Adrenal gland (tissue), 12 donors: ENCODE results near the gene CR1L. TPM values are rescaled to one million over a fixed set of nuclear protein-coding genes. Genes with fewer than 3 reads are reported as not detected.
"Not testable (repeated sequence)": the region's sequence is repeated elsewhere in the genome, so short reads cannot be mapped to it uniquely, and the experiment has no call there.

Source experiments
- DNase-seq, 7 donors: peaks; one replicate each; pipeline ENCODE4 v3.0.0-alpha.2; 2019 to 2020
- H3K27ac ChIP-seq, 5 donors: fragments of 200-600 bp; sonication (generic) in 4 of 5; 1 replicate in 3 of 5; 2 replicates in 2 of 5; pipeline versions ENCODE4 v1.5.1 to v1.8.0; 2016 to 2020; ENCODE audit warnings: mild to moderate bottlenecking in 1 of 5
- H3K27me3 ChIP-seq: fragments of 200-600 bp; 2 replicates; pipeline ENCODE4 v1.8.0; 2021
- H3K36me3 ChIP-seq, 2 donors: fragments of 200-600 bp; replicated peaks in 1 of 2; 1 replicate in 1 of 2; 2 replicates in 1 of 2; pipeline versions ENCODE4 v1.5.1 to v1.8.0; 2018 to 2022
- H3K4me1 ChIP-seq, 2 donors: fragments of 200-600 bp; replicated peaks in 1 of 2; 1 replicate in 1 of 2; 2 replicates in 1 of 2; pipeline versions ENCODE4 v1.5.1 to v1.8.0; 2018 to 2021
- H3K4me3 ChIP-seq, 4 donors: fragments of 200-600 bp; sonication (generic) in 3 of 4; one replicate each; pipeline ENCODE4 v1.5.1; 2016 to 2018
- H3K9me3 ChIP-seq, 3 donors: fragments of 200-600 bp; sonication (generic) in 1 of 3; replicated peaks in 1 of 3; 1 replicate in 2 of 3; 2 replicates in 1 of 3; pipeline versions ENCODE4 v1.5.1 to v1.8.0; 2016 to 2021
- CTCF ChIP-seq, 6 experiments: fragments of 450-650 bp in 4 of 6; fragments of 200-600 bp in 2 of 6; sonication (generic) in 1 of 6; IDR thresholded peaks; 1 replicate in 5 of 6; 2 replicates in 1 of 6; pipeline versions ENCODE4 v1.5.1 to v1.8.0; 2016 to 2021; ENCODE audit warnings: antibody characterized with exemption in 6 of 6, mild to moderate bottlenecking in 2 of 6, moderate library complexity in 1 of 6
- POLR2A ChIP-seq, 2 donors: fragments of 450-650 bp; IDR thresholded peaks; one replicate each; pipeline ENCODE4 v1.6.1; 2017; ENCODE audit warnings: antibody characterized with exemption in 2 of 2, mild to moderate bottlenecking in 2 of 2, moderate library complexity in 1 of 2
- WGBS, 4 donors: extraction: QIAGEN DNeasy Blood & Tissue Kit in 2 of 4; methylation state at CpG; one replicate each; pipeline versions ENCODE4 v1.1.5 to v1.1.7; 2013 to 2017; 5-methylcytosine and 5-hydroxymethylcytosine counted together
- intact Hi-C, 2 donors: fragments of 100-400 bp; cut with DNase I; formaldehyde crosslinking; loops; one replicate each; pipeline versions ENCODE4 v1.14.1 to v1.15.0; 2022 to 2023
- polyA plus RNA-seq, 3 donors: library from polyadenylated mRNA; stranded (reverse); fragments of 200-250 nt in 2 of 3; fragments of 350-450 nt in 1 of 3; fragmentation: Illumina TruSeq in 1 of 3; extraction: RNeasy Lipid Tissue Mini Kit (QIAGEN cat#74804) in 1 of 3; gene quantifications; one replicate each; pipeline ENCODE4 v1.2.3, GENCODE V29; 2013 to 2014
- total RNA-seq, 9 donors: library from RNA; depleted of rRNA in 4 of 9; stranded (reverse); fragments of >200 nt in 4 of 9; fragments of 120-200 nt in 1 of 9; fragmentation: NEBNext Ultra II Directional in 1 of 9; extraction: Animal tissue kit (Norgen Biotek cat#: 25700) in 1 of 9; gene quantifications; one replicate each; pipeline versions ENCODE4 v1.1.0 to v1.2.4, GENCODE V29; 2013 to 2023
- donor health status: healthy with polysubstance abuse.
- donor health status: Bipolar disorder and iron deficiency.
- donor health status: DM: yes; HTN: yes; CAD: no.
- donor health status: DM: no; HTN: no; CAD: no.
- donor health status: DM: no; HTN: no; CAD: no.
- donor health status: DM: yes; HTN: yes; CAD: no.

Gene CR1L
- total and polyA plus RNA-seq, 12 donors: 0.23 to 0.81 (median 0.53) TPM; not detected in 4

GRCh38 chr1:207633226-207633625 lies 11.7 kb upstream of the CR1L start:
- intact Hi-C loops: no loop called here

GRCh38 chr1:207633699-207634289 lies 11.1 kb upstream of the CR1L start:
- H3K27me3 ChIP-seq, DNase-seq, H3K9me3 ChIP-seq, H3K4me1 ChIP-seq, H3K36me3 ChIP-seq, H3K27ac ChIP-seq, intact Hi-C loops, H3K4me3 ChIP-seq: not testable (repeated sequence)
- 82 to 88% (median 84%) methylated on average over 12 of the region's 12 CpGs for WGBS, 4 donors

More at GRCh38 chr1:207633226-207633625, 11.7 kb upstream of the CR1L start:
- no peak overlapping the region for H3K4me3 ChIP-seq
- no peak overlapping the region for H3K27ac ChIP-seq
- DNase-seq: no peak
- no peaks in the 10 kb centered on the region for H3K4me1 ChIP-seq
- H3K36me3 ChIP-seq: no peaks in the 10 kb centered on the region
- TF ChIP-seq CTCF (IDR thresholded peaks at IDR 0.05) (no peak), POLR2A (IDR thresholded peaks at IDR 0.05) (no peak)
- H3K9me3 ChIP-seq: no peaks in the 10 kb centered on the region
- no peaks in the 10 kb centered on the region for H3K27me3 ChIP-seq

GRCh38 chr1:207634293-207634692 lies 10.6 kb upstream of the CR1L start:
- H3K9me3 ChIP-seq, H3K36me3 ChIP-seq, H3K27ac ChIP-seq, intact Hi-C loops, DNase-seq, H3K4me1 ChIP-seq, H3K4me3 ChIP-seq, H3K27me3 ChIP-seq: not testable (repeated sequence)
- 79 to 91% (median 81%) methylated on average over 6 of the region's 6 CpGs for WGBS, 4 donors

- H3K4me1 ChIP-seq, DNase-seq, H3K27me3 ChIP-seq, H3K27ac ChIP-seq, H3K4me3 ChIP-seq, intact Hi-C loops, H3K9me3 ChIP-seq, H3K36me3 ChIP-seq: not testable (repeated sequence)
- WGBS, 4 donors: 60 to 81% (median 71%) methylated on average over 7 of the region's 7 CpGs
These were observed 9.3 kb upstream of the CR1L start for GRCh38 chr1:207635569-207636186.

GRCh38 chr1:207638487-207639145 lies 6.3 kb upstream of the CR1L start:
- H3K27me3 ChIP-seq, intact Hi-C loops, H3K4me1 ChIP-seq, H3K27ac ChIP-seq, H3K4me3 ChIP-seq, H3K36me3 ChIP-seq, DNase-seq, H3K9me3 ChIP-seq: not testable (repeated sequence)
- WGBS, 4 donors: 82 to 91% (median 86%) methylated on average over 7 to 9 of the region's 9 CpGs

- H3K27me3 ChIP-seq, H3K27ac ChIP-seq, H3K9me3 ChIP-seq, H3K4me3 ChIP-seq, H3K4me1 ChIP-seq, H3K36me3 ChIP-seq, DNase-seq, intact Hi-C loops: not testable (repeated sequence)
- WGBS, 4 donors: 57 to 67% (median 63%) methylated on average over 5 of the region's 5 CpGs
These were observed 5.6 kb upstream of the CR1L start for GRCh38 chr1:207639362-207639761.
